K562 (cell line): ENCODE measurements around the gene PPIA. TPM values are rescaled to one million over a fixed set of nuclear protein-coding genes. Genes with fewer than 3 reads are reported as not detected.

Experiments used
- ASH1L ChIP-seq: fragments of 450-650 bp; IDR thresholded peaks from 2 replicates; pipeline ENCODE4 v1.6.1; 2018; ENCODE audit warnings: borderline replicate concordance, mild to moderate bottlenecking, low read depth; ENCODE audit not compliant: partially characterized antibody
- DIDO1 ChIP-seq: fragments of 450-650 bp; IDR thresholded peaks from 2 replicates; pipeline ENCODE4 v1.6.1; 2016; ENCODE audit warnings: low read depth, missing biosample characterization, missing genetic modification characterization
- E2F3 ChIP-seq: fragments of 250-450 bp; sonication (Bioruptor Pico); IDR thresholded peaks from 2 replicates; pipeline ENCODE4 v1.4.0; 2020; ENCODE audit warnings: mild to moderate bottlenecking
- ETV1 ChIP-seq: fragments of 450-650 bp; conservative IDR thresholded peaks from 2 replicates; pipeline ENCODE4 v1.6.1; 2016; ENCODE audit warnings: missing genetic modification characterization, control low read depth, low read depth, missing compliant biosample characterization
- JUND ChIP-seq, 2 experiments: IDR thresholded peaks; 2 replicates in 1 of 2; 3 replicates in 1 of 2; pipeline ENCODE4 v1.6.1; 2011; ENCODE audit warnings: borderline replicate concordance in 2 of 2, low read depth in 2 of 2, low read length in 2 of 2, improper control_type of control experiment in 1 of 2, missing biosample characterization in 1 of 2, missing genetic modification characterization in 1 of 2, missing genetic modification reagents in 1 of 2
- KLF6 ChIP-seq: fragments of 250-450 bp; sonication (Bioruptor Pico); IDR thresholded peaks from 2 replicates; pipeline ENCODE4 v1.4.0; 2020; ENCODE audit warnings: mild to moderate bottlenecking, moderate library complexity, borderline replicate concordance
- RFX7 ChIP-seq: fragments of 250-450 bp; sonication (Bioruptor Pico); IDR thresholded peaks from 2 replicates; pipeline ENCODE4 v1.5.1; 2021; ENCODE audit warnings: mild to moderate bottlenecking
- SIN3A ChIP-seq, 2 experiments: fragments of 150-350 bp in 1 of 2; IDR thresholded peaks; 2 replicates each; pipeline ENCODE4 v1.6.1; 2011 to 2016; ENCODE audit warnings: borderline replicate concordance in 2 of 2, low read depth in 2 of 2, low read length in 2 of 2, mild to moderate bottlenecking in 2 of 2, moderate library complexity in 2 of 2; ENCODE audit not compliant: control insufficient read depth in 1 of 2
- ZC3H8 ChIP-seq: fragments of 450-650 bp; IDR thresholded peaks from 2 replicates; pipeline ENCODE4 v1.6.1; 2017
- ZNF12 ChIP-seq: sonication (generic); formaldehyde crosslinking; IDR thresholded peaks from 2 replicates; pipeline ENCODE4 v1.4.0; 2020; ENCODE audit warnings: mild to moderate bottlenecking, missing genetic modification reagents
- ZNF324 ChIP-seq: fragments of 250-450 bp; sonication (Bioruptor Pico); IDR thresholded peaks from 2 replicates; pipeline ENCODE4 v1.4.0; 2020; ENCODE audit warnings: mild to moderate bottlenecking
- ZNF431 ChIP-seq: sonication (generic); formaldehyde crosslinking; IDR thresholded peaks from 2 replicates; pipeline ENCODE4 v1.8.0; 2022; ENCODE audit warnings: mild to moderate bottlenecking, missing genetic modification reagents
- ZNF57 ChIP-seq: fragments of 450-650 bp; formaldehyde crosslinking; IDR thresholded peaks from 2 replicates; pipeline ENCODE4 v1.4.0; 2020; ENCODE audit warnings: mild to moderate bottlenecking, moderate library complexity
- ZNF644 ChIP-seq: fragments of 200-800 bp; sonication (Bioruptor generic); IDR thresholded peaks from 2 replicates; pipeline ENCODE4 v1.6.1; 2016; ENCODE audit warnings: low read depth, missing genetic modification characterization, missing compliant biosample characterization
- polyA plus RNA-seq, 8 experiments: library from polyadenylated mRNA; depleted of rRNA in 4 of 8; stranded (reverse) in 5 of 8; unstranded in 3 of 8; fragments of >200 nt; fragmentation: Nextera tagmentation in 2 of 8; fragmentation: Illumina TruSeq in 1 of 8; extraction: Ambion mirVana in 2 of 8; extraction: Trizol in 1 of 8; gene quantifications; 2 replicates each; pipeline versions ENCODE4 v1.2.1 to v1.2.3, GENCODE V29; 2011 to 2014; ENCODE audit warnings: inconsistent platforms in 1 of 8, missing spikeins in 1 of 8
- total RNA-seq, 7 experiments: library from RNA; depleted of rRNA in 6 of 7; stranded (reverse); fragments of >200 nt in 6 of 7; fragmentation: Illumina TruSeq in 2 of 7; extraction: Trizol in 2 of 7; gene quantifications; 2 replicates each; pipeline versions ENCODE4 v1.2.1 to v1.2.3, GENCODE V29; 2011 to 2021; ENCODE audit warnings: low replicate concordance in 1 of 7
- TF ChIP-seq, protein P1 (sequence below), 2 experiments: fragments of 450-650 bp in 1 of 2; sonication (generic) in 1 of 2; formaldehyde crosslinking; conservative IDR thresholded peaks; 2 replicates each; pipeline versions ENCODE4 v1.4.0 to v1.8.1; 2020 to 2022; ENCODE audit warnings: mild to moderate bottlenecking in 1 of 2, missing genetic modification reagents in 1 of 2
- TF ChIP-seq, protein P2 (sequence below), 2 experiments: fragments of 250-450 bp in 1 of 2; fragments of 450-650 bp in 1 of 2; sonication (Bioruptor Pico) in 1 of 2; IDR thresholded peaks; 2 replicates each; pipeline versions ENCODE4 v1.6.1 to v1.8.0; 2016 to 2021; ENCODE audit warnings: mild to moderate bottlenecking in 2 of 2, moderate library complexity in 2 of 2, missing compliant biosample characterization in 1 of 2, missing genetic modification characterization in 1 of 2
- TF ChIP-seq, protein P3 (sequence below): sonication (generic); formaldehyde crosslinking; IDR thresholded peaks from 2 replicates; pipeline ENCODE4 v1.4.0; 2020; ENCODE audit warnings: mild to moderate bottlenecking, missing genetic modification reagents
- TF ChIP-seq, protein P4 (sequence below): sonication (generic); formaldehyde crosslinking; IDR thresholded peaks from 2 replicates; pipeline ENCODE4 v1.9.0; 2022; ENCODE audit warnings: mild to moderate bottlenecking, missing genetic modification reagents
- TF ChIP-seq, protein P5 (sequence below): fragments of 450-650 bp; IDR thresholded peaks from 2 replicates; pipeline ENCODE4 v1.6.1; 2018; ENCODE audit not compliant: partially characterized antibody

Gene PPIA
- total and polyA plus RNA-seq, 9 of the 15 experiments (the other 6 are each of a cell fraction or from before 2014, with no cell fraction given) = 2,583 to 7,504 (median 3,973) TPM

DNA sequence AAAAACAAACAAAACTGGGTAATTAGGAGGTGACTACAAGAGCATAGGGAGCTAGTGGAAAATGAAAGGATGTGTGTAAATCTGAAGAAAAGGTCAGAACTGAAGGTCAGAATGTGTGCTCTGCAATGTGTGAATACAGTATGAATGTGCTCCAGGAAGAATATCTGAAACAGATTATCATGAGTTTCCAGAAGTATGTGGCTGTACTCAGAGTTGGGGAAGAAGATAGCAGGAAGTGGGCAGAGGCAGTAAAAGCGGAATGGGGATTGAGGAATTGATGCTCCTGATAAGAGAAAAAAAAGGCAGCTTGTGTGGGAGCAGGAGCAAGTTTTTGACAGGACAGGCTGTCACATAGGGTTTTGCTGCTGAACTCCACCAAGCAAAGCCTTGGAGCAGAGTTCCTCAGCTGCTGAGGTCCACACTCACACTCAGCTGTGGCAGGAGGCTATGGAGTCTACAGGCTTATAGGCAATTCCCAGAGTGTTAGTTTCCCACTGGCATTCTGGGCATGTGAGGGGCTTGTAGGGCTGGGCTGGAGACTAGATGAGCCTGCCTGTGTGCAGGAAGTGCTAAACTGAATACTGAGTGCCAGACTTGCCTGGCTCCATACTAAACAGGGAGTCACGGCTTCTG, 28.5 kb downstream of the PPIA start (continued):
- TF ChIP-seq JUND (IDR thresholded peaks at IDR 0.05; ENCODE audit: borderline replicate concordance, low read depth, low read length) = no peak; the same call in 1 of the 2 replicates
- peak; percentile 31; the same call in 1 of the 3 replicates for TF ChIP-seq JUND (tag; IDR thresholded peaks at IDR 0.05; ENCODE audit: borderline replicate concordance, low read depth, low read length)
- TF ChIP-seq, protein P1, sequence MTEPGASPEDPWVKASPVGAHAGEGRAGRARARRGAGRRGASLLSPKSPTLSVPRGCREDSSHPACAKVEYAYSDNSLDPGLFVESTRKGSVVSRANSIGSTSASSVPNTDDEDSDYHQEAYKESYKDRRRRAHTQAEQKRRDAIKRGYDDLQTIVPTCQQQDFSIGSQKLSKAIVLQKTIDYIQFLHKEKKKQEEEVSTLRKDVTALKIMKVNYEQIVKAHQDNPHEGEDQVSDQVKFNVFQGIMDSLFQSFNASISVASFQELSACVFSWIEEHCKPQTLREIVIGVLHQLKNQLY (CRISPR knock-in tag; conservative IDR thresholded peaks at IDR 0.05) = no peak
- peak; percentile 62 for TF ChIP-seq ETV1 (tag)
- TF ChIP-seq ZNF57 (CRISPR knock-in tag) = no peak
- TF ChIP-seq KLF6 (CRISPR knock-in tag) = no peak
- TF ChIP-seq, protein P2, sequence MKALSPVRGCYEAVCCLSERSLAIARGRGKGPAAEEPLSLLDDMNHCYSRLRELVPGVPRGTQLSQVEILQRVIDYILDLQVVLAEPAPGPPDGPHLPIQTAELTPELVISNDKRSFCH (CRISPR knock-in tag; IDR thresholded peaks at IDR 0.05) = no peak
- TF ChIP-seq, protein P2 (tag; IDR thresholded peaks at IDR 0.05) = no peak
- TF ChIP-seq, protein P3, sequence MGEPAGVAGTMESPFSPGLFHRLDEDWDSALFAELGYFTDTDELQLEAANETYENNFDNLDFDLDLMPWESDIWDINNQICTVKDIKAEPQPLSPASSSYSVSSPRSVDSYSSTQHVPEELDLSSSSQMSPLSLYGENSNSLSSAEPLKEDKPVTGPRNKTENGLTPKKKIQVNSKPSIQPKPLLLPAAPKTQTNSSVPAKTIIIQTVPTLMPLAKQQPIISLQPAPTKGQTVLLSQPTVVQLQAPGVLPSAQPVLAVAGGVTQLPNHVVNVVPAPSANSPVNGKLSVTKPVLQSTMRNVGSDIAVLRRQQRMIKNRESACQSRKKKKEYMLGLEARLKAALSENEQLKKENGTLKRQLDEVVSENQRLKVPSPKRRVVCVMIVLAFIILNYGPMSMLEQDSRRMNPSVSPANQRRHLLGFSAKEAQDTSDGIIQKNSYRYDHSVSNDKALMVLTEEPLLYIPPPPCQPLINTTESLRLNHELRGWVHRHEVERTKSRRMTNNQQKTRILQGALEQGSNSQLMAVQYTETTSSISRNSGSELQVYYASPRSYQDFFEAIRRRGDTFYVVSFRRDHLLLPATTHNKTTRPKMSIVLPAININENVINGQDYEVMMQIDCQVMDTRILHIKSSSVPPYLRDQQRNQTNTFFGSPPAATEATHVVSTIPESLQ (CRISPR knock-in tag) = no peak
- no peak for TF ChIP-seq ZNF12 (CRISPR knock-in tag)
- no peak for TF ChIP-seq E2F3
- TF ChIP-seq ZNF644 (tag) = no peak
- no peak for TF ChIP-seq ZC3H8
- TF ChIP-seq ASH1L = no peak
- no peak for TF ChIP-seq ZNF324
- TF ChIP-seq ZNF431 (CRISPR knock-in tag) = no peak
- TF ChIP-seq SIN3A (IDR thresholded peaks at IDR 0.05; ENCODE audit: borderline replicate concordance in 2 of 2, control insufficient read depth in 1 of 2, low read depth in 2 of 2, low read length in 2 of 2) = no peak
- TF ChIP-seq RFX7 (CRISPR knock-in tag) = no peak
- TF ChIP-seq, protein P4, sequence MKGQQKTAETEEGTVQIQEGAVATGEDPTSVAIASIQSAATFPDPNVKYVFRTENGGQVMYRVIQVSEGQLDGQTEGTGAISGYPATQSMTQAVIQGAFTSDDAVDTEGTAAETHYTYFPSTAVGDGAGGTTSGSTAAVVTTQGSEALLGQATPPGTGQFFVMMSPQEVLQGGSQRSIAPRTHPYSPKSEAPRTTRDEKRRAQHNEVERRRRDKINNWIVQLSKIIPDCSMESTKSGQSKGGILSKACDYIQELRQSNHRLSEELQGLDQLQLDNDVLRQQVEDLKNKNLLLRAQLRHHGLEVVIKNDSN (CRISPR knock-in tag) = no peak
- 0 out of 2 replicates have a peak, but pooled peaks have one; percentile 12 for TF ChIP-seq DIDO1 (tag)
- TF ChIP-seq, protein P5, sequence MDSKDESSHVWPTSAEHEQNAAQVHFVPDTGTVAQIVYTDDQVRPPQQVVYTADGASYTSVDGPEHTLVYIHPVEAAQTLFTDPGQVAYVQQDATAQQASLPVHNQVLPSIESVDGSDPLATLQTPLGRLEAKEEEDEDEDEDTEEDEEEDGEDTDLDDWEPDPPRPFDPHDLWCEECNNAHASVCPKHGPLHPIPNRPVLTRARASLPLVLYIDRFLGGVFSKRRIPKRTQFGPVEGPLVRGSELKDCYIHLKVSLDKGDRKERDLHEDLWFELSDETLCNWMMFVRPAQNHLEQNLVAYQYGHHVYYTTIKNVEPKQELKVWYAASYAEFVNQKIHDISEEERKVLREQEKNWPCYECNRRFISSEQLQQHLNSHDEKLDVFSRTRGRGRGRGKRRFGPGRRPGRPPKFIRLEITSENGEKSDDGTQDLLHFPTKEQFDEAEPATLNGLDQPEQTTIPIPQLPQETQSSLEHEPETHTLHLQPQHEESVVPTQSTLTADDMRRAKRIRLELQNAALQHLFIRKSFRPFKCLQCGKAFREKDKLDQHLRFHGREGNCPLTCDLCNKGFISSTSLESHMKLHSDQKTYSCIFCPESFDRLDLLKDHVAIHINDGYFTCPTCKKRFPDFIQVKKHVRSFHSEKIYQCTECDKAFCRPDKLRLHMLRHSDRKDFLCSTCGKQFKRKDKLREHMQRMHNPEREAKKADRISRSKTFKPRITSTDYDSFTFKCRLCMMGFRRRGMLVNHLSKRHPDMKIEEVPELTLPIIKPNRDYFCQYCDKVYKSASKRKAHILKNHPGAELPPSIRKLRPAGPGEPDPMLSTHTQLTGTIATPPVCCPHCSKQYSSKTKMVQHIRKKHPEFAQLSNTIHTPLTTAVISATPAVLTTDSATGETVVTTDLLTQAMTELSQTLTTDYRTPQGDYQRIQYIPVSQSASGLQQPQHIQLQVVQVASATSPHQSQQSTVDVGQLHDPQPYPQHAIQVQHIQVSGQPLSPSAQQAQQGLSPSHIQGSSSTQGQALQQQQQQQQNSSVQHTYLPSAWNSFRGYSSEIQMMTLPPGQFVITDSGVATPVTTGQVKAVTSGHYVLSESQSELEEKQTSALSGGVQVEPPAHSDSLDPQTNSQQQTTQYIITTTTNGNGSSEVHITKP = no peak
